ACC112 (cell line): ENCODE measurements around the gene MTAP.

Source experiments
- H2AFZ ChIP-seq: fragments of 200-600 bp; sonication (generic); one replicate; pipeline ENCODE4 v1.6.0; 2017; ENCODE audit warnings: antibody characterized with exemption, low read length; ENCODE audit not compliant: unreplicated experiment
- H3K27ac ChIP-seq: fragments of 200-600 bp; sonication (generic); 2 replicates; pipeline ENCODE4 v1.5.1; 2014; ENCODE audit warnings: low read depth, mild to moderate bottlenecking, antibody characterized with exemption, low read length, moderate library complexity
- H3K27me3 ChIP-seq: fragments of 200-600 bp; sonication (generic); 2 replicates; pipeline ENCODE4 v1.6.1; 2014; ENCODE audit warnings: mild to moderate bottlenecking, antibody characterized with exemption, low read length, moderate library complexity, mixed read lengths; ENCODE audit not compliant: insufficient read depth
- H3K36me3 ChIP-seq: fragments of 200-600 bp; sonication (generic); 2 replicates; pipeline ENCODE4 v1.6.1; 2016; ENCODE audit warnings: mild to moderate bottlenecking, antibody characterized with exemption, low read length, moderate library complexity, mixed read lengths; ENCODE audit not compliant: insufficient read depth
- H3K4me1 ChIP-seq: fragments of 200-600 bp; sonication (generic); one replicate; pipeline ENCODE4 v1.6.1; 2016; ENCODE audit warnings: low read length, mixed read lengths; ENCODE audit not compliant: insufficient read depth, unreplicated experiment, control insufficient read depth
- H3K4me3 ChIP-seq: fragments of 200-600 bp; sonication (generic); 2 replicates; pipeline ENCODE4 v1.5.1; 2014; ENCODE audit warnings: mild to moderate bottlenecking, low read depth, low read length
- H3K79me2 ChIP-seq: fragments of 200-600 bp; sonication (generic); one replicate; pipeline ENCODE4 v1.6.0; 2016; ENCODE audit warnings: low read length; ENCODE audit not compliant: control insufficient read depth, unreplicated experiment, insufficient read depth

Gene MTAP

GRCh38 chr9:21802418-21803000 lies at the start of gene MTAP:
MTAP (plus strand) TSS chr9:21802636; CDS start chr9:21802749, 113 bp downstream.
- Histone ChIP-seq H3K27me3 (no peaks in the 10 kb centered on the region), H3K79me2 (peaks cover 64% of the 10 kb centered on the region), H3K4me3 (peak within 1 kb of the TSS; percentile 85), H3K4me1 (peaks cover 36% of the 10 kb centered on the region), H3K36me3 (no peaks in the 10 kb centered on the region), H3K27ac (peak within 1 kb of the TSS; percentile 78), H2AFZ (peak within 1 kb of the TSS; percentile 96)

- Histone ChIP-seq H3K79me2 (no peaks in the 10 kb centered on the region), H3K4me3 (no peak overlapping the region), H3K27ac (no peak overlapping the region), H3K27me3 (no peaks in the 10 kb centered on the region), H2AFZ (no peak overlapping the region), H3K4me1 (peaks cover 16% of the 10 kb centered on the region), H3K36me3 (no peaks in the 10 kb centered on the region)
These were observed 48.9 kb upstream of the MTAP start for GRCh38 chr9:21753523-21753922.

- Histone ChIP-seq H3K27me3 (no peaks in the 10 kb centered on the region), H2AFZ (no peak overlapping the region), H3K79me2 (no peaks in the 10 kb centered on the region), H3K27ac (no peak overlapping the region), H3K36me3 (no peaks in the 10 kb centered on the region), H3K4me3 (no peak overlapping the region), H3K4me1 (peaks cover 14% of the 10 kb centered on the region)
These were observed 47.7 kb upstream of the MTAP start for GRCh38 chr9:21754741-21755140.

- H3K4me3 ChIP-seq: no peak overlapping the region
- peaks cover 5% of the 10 kb centered on the region for H3K4me1 ChIP-seq
- H3K36me3 ChIP-seq: no peaks in the 10 kb centered on the region
- no peak overlapping the region for H3K27ac ChIP-seq
- no peaks in the 10 kb centered on the region for H3K79me2 ChIP-seq
- H3K27me3 ChIP-seq: no peaks in the 10 kb centered on the region
- peak overlapping the region; percentile 52 for H2AFZ ChIP-seq
These were observed 43.9 kb upstream of the MTAP start for GRCh38 chr9:21758540-21758939.

GRCh38 chr9:21761309-21761901 lies 41.0 kb upstream of the MTAP start:
- no peaks in the 10 kb centered on the region for H3K36me3 ChIP-seq
- no peak overlapping the region for H3K27ac ChIP-seq
- no peak overlapping the region for H2AFZ ChIP-seq
- no peaks in the 10 kb centered on the region for H3K27me3 ChIP-seq
- no peaks in the 10 kb centered on the region for H3K79me2 ChIP-seq
- H3K4me3 ChIP-seq: no peak overlapping the region
- H3K4me1 ChIP-seq: peaks cover 22% of the 10 kb centered on the region

- H3K27me3 ChIP-seq: no peaks in the 10 kb centered on the region
- H2AFZ ChIP-seq: no peak overlapping the region
- H3K4me3 ChIP-seq: no peak overlapping the region
These were observed 40.4 kb upstream of the MTAP start for GRCh38 chr9:21762064-21762463.

GRCh38 chr9:21764846-21765245 lies 37.6 kb upstream of the MTAP start:
- Histone ChIP-seq H3K36me3 (no peaks in the 10 kb centered on the region), H3K4me3 (peak overlapping the region; percentile 6; the same call in 1 of the 2 replicates), H3K79me2 (no peaks in the 10 kb centered on the region), H3K27ac (no peak overlapping the region), H2AFZ (peak overlapping the region; percentile 73), H3K27me3 (no peaks in the 10 kb centered on the region), H3K4me1 (peaks cover 17% of the 10 kb centered on the region)

More at GRCh38 chr9:21762064-21762463, 40.4 kb upstream of the MTAP start:
- Histone ChIP-seq H3K79me2 (no peaks in the 10 kb centered on the region), H3K27ac (no peak overlapping the region), H3K36me3 (no peaks in the 10 kb centered on the region), H3K4me1 (peaks cover 22% of the 10 kb centered on the region)

- no peaks in the 10 kb centered on the region for H3K27me3 ChIP-seq
These were observed 36.3 kb upstream of the MTAP start for GRCh38 chr9:21766096-21766495.

GRCh38 chr9:21770871-21771560 lies 31.4 kb upstream of the MTAP start:
- H3K79me2 ChIP-seq: no peaks in the 10 kb centered on the region
- peaks cover 26% of the 10 kb centered on the region for H3K4me1 ChIP-seq
- H2AFZ ChIP-seq: peak overlapping the region; percentile 89
- no peaks in the 10 kb centered on the region for H3K27me3 ChIP-seq
- H3K36me3 ChIP-seq: no peaks in the 10 kb centered on the region
- peak overlapping the region; percentile 63 for H3K4me3 ChIP-seq
- H3K27ac ChIP-seq: peak overlapping the region; percentile 88

More at GRCh38 chr9:21766096-21766495, 36.3 kb upstream of the MTAP start:
- Histone ChIP-seq H3K36me3 (no peaks in the 10 kb centered on the region), H3K4me3 (no peak overlapping the region), H2AFZ (no peak overlapping the region), H3K79me2 (no peaks in the 10 kb centered on the region), H3K4me1 (peaks cover 27% of the 10 kb centered on the region), H3K27ac (no peak overlapping the region)

- H3K4me3 ChIP-seq: no peak overlapping the region
- H3K36me3 ChIP-seq: no peaks in the 10 kb centered on the region
- H3K27ac ChIP-seq: peak overlapping the region; percentile 73
- no peaks in the 10 kb centered on the region for H3K27me3 ChIP-seq
- peaks cover 34% of the 10 kb centered on the region for H3K4me1 ChIP-seq
- H3K79me2 ChIP-seq: no peaks in the 10 kb centered on the region
- peak overlapping the region; percentile 36 for H2AFZ ChIP-seq
These were observed 24.7 kb upstream of the MTAP start for GRCh38 chr9:21777701-21778100.
